B cell (primary cell): ENCODE data around the gene GXYLT1. TPM values are rescaled to one million over a fixed set of nuclear protein-coding genes. Genes with fewer than 3 reads are reported as not detected.

Source experiments
- ATAC-seq: fragments of 200-7000 bp; cut with Tn5 transposase; one replicate; pipeline ENCODE4 v1.10.0; 2021; ENCODE audit warnings: low read depth, mild to moderate bottlenecking, moderate number of reproducible peaks, moderate library complexity
- CTCF ChIA-PET: fragments of 350-600 bp; sonication (Branson Sonifier 250); formaldehyde crosslinking; loops from one replicate; lab custom pipeline; 2021; ENCODE audit warnings: antibody characterized with exemption, inconsistent platforms; lab: Charles Lee
- POLR2A ChIA-PET: fragments of 350-600 bp; sonication (Branson Sonifier 250); formaldehyde crosslinking; loops from one replicate; lab custom pipeline; 2021; ENCODE audit warnings: antibody characterized with exemption; lab: Charles Lee
- DNase-seq: peaks from one replicate; pipeline ENCODE4 v3.0.0; 2013
- H2AFZ ChIP-seq: 2 replicates; pipeline ENCODE4 v1.6.1; 2012; ENCODE audit warnings: mild to moderate bottlenecking, low read depth, low read length; ENCODE audit not compliant: insufficient read depth, poor library complexity, severe bottlenecking
- H3K27ac ChIP-seq, 2 donors: 1 replicate in 1 of 2; 2 replicates in 1 of 2; pipeline ENCODE4 v1.5.1; 2012 to 2013; ENCODE audit warnings: low read length in 2 of 2, mild to moderate bottlenecking in 2 of 2, moderate library complexity in 1 of 2
- H3K27me3 ChIP-seq, 4 experiments: fragments of 200-600 bp in 1 of 4; sonication (generic) in 1 of 4; replicated peaks in 1 of 4; 1 replicate in 2 of 4; 2 replicates in 2 of 4; pipeline versions ENCODE4 v1.6.1 to v1.7.0; 2013 to 2016; ENCODE audit warnings: low read length in 3 of 4, mild to moderate bottlenecking in 2 of 4, mixed read lengths in 1 of 4, moderate library complexity in 1 of 4; ENCODE audit not compliant: insufficient read depth in 4 of 4, control insufficient read depth in 3 of 4; ENCODE audit errors: control extremely low read depth in 1 of 4
- H3K36me3 ChIP-seq, 2 experiments: replicated peaks in 1 of 2; 1 replicate in 1 of 2; 2 replicates in 1 of 2; pipeline versions ENCODE4 v1.6.1 to v1.7.1; 2013; ENCODE audit warnings: low read length in 1 of 2; ENCODE audit not compliant: insufficient read depth in 2 of 2, control insufficient read depth in 1 of 2; ENCODE audit errors: control extremely low read depth in 1 of 2, extremely low read depth in 1 of 2
- H3K4me1 ChIP-seq, 2 donors: fragments of 200-600 bp in 1 of 2; sonication (generic) in 1 of 2; 1 replicate in 1 of 2; 2 replicates in 1 of 2; pipeline versions ENCODE4 v1.5.1 to v1.6.1; 2013 to 2017; ENCODE audit warnings: low read length in 2 of 2; ENCODE audit not compliant: control insufficient read depth in 2 of 2, insufficient read depth in 2 of 2
- H3K4me2 ChIP-seq: replicated peaks from 2 replicates; pipeline ENCODE3; 2012; ENCODE audit warnings: mild to moderate bottlenecking, low read depth, low read length; ENCODE audit not compliant: poor library complexity, severe bottlenecking
- H3K4me3 ChIP-seq, 5 experiments: fragments of 200-600 bp in 1 of 5; sonication (generic) in 1 of 5; 1 replicate in 3 of 5; 2 replicates in 2 of 5; pipeline versions ENCODE4 v1.5.1 to v1.7.0; 2011 to 2016; ENCODE audit warnings: low read length in 4 of 5, mild to moderate bottlenecking in 4 of 5, low read depth in 2 of 5, control low read depth in 1 of 5, moderate library complexity in 1 of 5; ENCODE audit not compliant: insufficient read depth in 1 of 5; ENCODE audit errors: control extremely low read depth in 1 of 5, extremely low read depth in 1 of 5
- H3K79me2 ChIP-seq: fragments of 200-600 bp; sonication (generic); one replicate; pipeline ENCODE4 v1.6.0; 2016; ENCODE audit warnings: low read length; ENCODE audit not compliant: control insufficient read depth, insufficient read depth
- H3K9ac ChIP-seq: fragments of 200-600 bp; sonication (generic); 2 replicates; pipeline ENCODE4 v1.6.1; 2017; ENCODE audit warnings: mild to moderate bottlenecking, low read length, moderate library complexity
- H3K9me3 ChIP-seq, 3 donors: one replicate each; pipeline versions ENCODE4 v1.6.1 to v1.7.1; 2013; ENCODE audit warnings: low read length in 2 of 3; ENCODE audit not compliant: control insufficient read depth in 2 of 3, insufficient read depth in 1 of 3; ENCODE audit errors: control extremely low read depth in 1 of 3
- H4K20me1 ChIP-seq: 2 replicates; pipeline ENCODE4 v1.6.0; 2012; ENCODE audit warnings: mild to moderate bottlenecking, low read length; ENCODE audit not compliant: insufficient read depth, control insufficient read depth, poor library complexity, severe bottlenecking
- H3K27ac Mint-ChIP-seq: one replicate; pipeline ENCODE4 v1.8.0; 2021; ENCODE audit warnings: mixed read lengths
- H3K27me3 Mint-ChIP-seq: one replicate; pipeline ENCODE4 v1.8.0; 2021; ENCODE audit warnings: mixed read lengths
- H3K4me1 Mint-ChIP-seq: one replicate; pipeline ENCODE4 v1.8.0; 2021; ENCODE audit warnings: mixed read lengths
- H3K4me3 Mint-ChIP-seq: one replicate; pipeline ENCODE4 v1.8.0; 2021; ENCODE audit warnings: mixed read lengths
- H3K9me3 Mint-ChIP-seq: one replicate; pipeline ENCODE4 v1.8.0; 2022; ENCODE audit warnings: mixed read lengths; ENCODE audit not compliant: insufficient read depth
- EZH2 ChIP-seq: IDR thresholded peaks from 2 replicates; pipeline ENCODE4 v1.6.1; 2012; ENCODE audit warnings: borderline replicate concordance, low read depth, mild to moderate bottlenecking, moderate library complexity, low read length; ENCODE audit not compliant: insufficient read depth, poor library complexity, severe bottlenecking
- WGBS: methylation state at CpG from one replicate; pipeline ENCODE4 v1.1.5; 2013; ENCODE audit warnings: missing lambda C conversion rate; ENCODE audit not compliant: insufficient coverage; 5-methylcytosine and 5-hydroxymethylcytosine counted together
- intact Hi-C: fragments of 100-400 bp; cut with micrococcal nuclease; formaldehyde crosslinking; loops from one replicate; pipeline ENCODE4 v1.10.0; 2022
- polyA plus RNA-seq: library from polyadenylated mRNA; depleted of rRNA; stranded (reverse); fragments of >200 nt; gene quantifications from 2 replicates; pipeline ENCODE4 v1.2.3, GENCODE V29; 2012
- total RNA-seq, 2 donors: library from RNA; stranded (reverse); fragments of 120-200 nt in 1 of 2; gene quantifications; 1 replicate in 1 of 2; 2 replicates in 1 of 2; pipeline versions ENCODE4 v1.2.3 to v1.2.4, GENCODE V29; 2013 to 2022
- TF ChIP-seq, protein P1 (sequence below): fragments of 200-600 bp; IDR thresholded peaks from one replicate; pipeline ENCODE4 v1.8.0; 2022; ENCODE audit warnings: antibody characterized with exemption, mild to moderate bottlenecking

GXYLT1 gene
- total and polyA plus RNA-seq, 2 donors (not counting 1 experiment from before 2014, with no cell fraction given) = 2.0 to 9.4 TPM

DNA sequence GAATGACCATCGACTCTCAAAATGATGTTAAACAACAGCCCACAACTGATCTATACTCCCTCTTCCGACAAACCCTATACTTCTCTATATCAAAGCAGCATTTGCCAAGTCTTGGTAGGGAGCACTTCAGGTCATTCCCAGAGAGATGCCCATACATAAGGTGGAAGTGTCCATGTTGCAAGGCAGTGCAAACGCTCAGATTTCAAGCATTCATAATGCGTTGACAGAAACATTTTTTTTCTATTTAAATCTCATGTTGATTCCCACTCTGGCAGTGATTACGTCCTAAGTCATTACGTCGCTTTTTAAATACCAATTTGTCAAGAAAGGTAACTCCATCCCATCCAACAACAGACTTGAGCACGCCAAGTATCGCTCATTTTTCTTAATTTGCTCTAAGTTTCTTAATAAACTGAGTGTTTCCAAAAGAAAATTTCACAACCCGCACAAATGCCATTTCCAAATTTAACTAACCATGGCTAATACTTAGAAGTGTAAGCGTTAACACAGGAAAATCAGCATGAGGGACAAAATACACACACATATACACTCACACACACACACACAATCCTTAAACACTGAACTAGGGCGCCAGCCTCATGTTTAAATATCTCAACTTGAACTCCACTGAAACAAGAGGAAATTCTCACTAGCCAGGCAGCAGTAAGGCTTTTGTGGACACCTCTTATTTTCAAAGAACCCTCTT, 1.1 kb downstream of the GXYLT1 start:
- H4K20me1 ChIP-seq = no peaks in the 10 kb centered on the region
- H3K9ac ChIP-seq = peak overlapping the region; percentile 77
- Mint-ChIP-seq H3K9me3 (no peaks in the 10 kb centered on the region), H3K4me1 (peaks cover 44% of the 10 kb centered on the region), H3K4me3 (peak overlapping the region; percentile 82), H3K27ac (peak overlapping the region; percentile 86), H3K27me3 (no peaks in the 10 kb centered on the region)
- H3K9me3 ChIP-seq = no peaks in the 10 kb centered on the region
- H3K27ac ChIP-seq = peak overlapping the region in 1 of 2 donors; percentile 68
- WGBS = 20% methylated on average over 10 of the region's 12 CpGs
- peak overlapping the region; percentile 95 for H2AFZ ChIP-seq
- H3K4me3 ChIP-seq = peak overlapping the region; percentile 56 to 78 (median 68)
- DNase-seq (peak; percentile 29), ATAC-seq (no peak)
- H3K79me2 ChIP-seq = peaks cover 52% of the 10 kb centered on the region
- TF ChIP-seq EZH2 = no peak
- TF ChIP-seq, protein P1, sequence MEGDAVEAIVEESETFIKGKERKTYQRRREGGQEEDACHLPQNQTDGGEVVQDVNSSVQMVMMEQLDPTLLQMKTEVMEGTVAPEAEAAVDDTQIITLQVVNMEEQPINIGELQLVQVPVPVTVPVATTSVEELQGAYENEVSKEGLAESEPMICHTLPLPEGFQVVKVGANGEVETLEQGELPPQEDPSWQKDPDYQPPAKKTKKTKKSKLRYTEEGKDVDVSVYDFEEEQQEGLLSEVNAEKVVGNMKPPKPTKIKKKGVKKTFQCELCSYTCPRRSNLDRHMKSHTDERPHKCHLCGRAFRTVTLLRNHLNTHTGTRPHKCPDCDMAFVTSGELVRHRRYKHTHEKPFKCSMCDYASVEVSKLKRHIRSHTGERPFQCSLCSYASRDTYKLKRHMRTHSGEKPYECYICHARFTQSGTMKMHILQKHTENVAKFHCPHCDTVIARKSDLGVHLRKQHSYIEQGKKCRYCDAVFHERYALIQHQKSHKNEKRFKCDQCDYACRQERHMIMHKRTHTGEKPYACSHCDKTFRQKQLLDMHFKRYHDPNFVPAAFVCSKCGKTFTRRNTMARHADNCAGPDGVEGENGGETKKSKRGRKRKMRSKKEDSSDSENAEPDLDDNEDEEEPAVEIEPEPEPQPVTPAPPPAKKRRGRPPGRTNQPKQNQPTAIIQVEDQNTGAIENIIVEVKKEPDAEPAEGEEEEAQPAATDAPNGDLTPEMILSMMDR = no peak
- H3K36me3 ChIP-seq = no peaks in the 10 kb centered on the region
- intact Hi-C loops = loop anchor here (1.0 to 10.0 kb wide), 6 partner anchors 46 to 1691 kb away; partner anchors contain the start of genes PPHLN1, TMEM117, YAF2 and ZCRB1
- H3K4me2 ChIP-seq = peak overlapping the region; percentile 78
- H3K27me3 ChIP-seq = no peaks in the 10 kb centered on the region
- CTCF ChIA-PET = no interaction called here
- peaks cover 21 to 27% of the 10 kb centered on the region in 2 donors for H3K4me1 ChIP-seq
- POLR2A ChIA-PET = interaction anchor here (0.6 to 0.7 kb wide), 2 partner anchors 18 to 81 kb away, joined by 3 to 5 read pairs; no protein-coding TSS in a partner anchor
